ENCODE data around the gene FBXW7. TPM values are rescaled to one million over a fixed set of nuclear protein-coding genes. Genes with fewer than 3 reads are reported as not detected.

Gene FBXW7
- total RNA-seq, 1 experiment from 2014 or later = 38.9 TPM

DNA sequence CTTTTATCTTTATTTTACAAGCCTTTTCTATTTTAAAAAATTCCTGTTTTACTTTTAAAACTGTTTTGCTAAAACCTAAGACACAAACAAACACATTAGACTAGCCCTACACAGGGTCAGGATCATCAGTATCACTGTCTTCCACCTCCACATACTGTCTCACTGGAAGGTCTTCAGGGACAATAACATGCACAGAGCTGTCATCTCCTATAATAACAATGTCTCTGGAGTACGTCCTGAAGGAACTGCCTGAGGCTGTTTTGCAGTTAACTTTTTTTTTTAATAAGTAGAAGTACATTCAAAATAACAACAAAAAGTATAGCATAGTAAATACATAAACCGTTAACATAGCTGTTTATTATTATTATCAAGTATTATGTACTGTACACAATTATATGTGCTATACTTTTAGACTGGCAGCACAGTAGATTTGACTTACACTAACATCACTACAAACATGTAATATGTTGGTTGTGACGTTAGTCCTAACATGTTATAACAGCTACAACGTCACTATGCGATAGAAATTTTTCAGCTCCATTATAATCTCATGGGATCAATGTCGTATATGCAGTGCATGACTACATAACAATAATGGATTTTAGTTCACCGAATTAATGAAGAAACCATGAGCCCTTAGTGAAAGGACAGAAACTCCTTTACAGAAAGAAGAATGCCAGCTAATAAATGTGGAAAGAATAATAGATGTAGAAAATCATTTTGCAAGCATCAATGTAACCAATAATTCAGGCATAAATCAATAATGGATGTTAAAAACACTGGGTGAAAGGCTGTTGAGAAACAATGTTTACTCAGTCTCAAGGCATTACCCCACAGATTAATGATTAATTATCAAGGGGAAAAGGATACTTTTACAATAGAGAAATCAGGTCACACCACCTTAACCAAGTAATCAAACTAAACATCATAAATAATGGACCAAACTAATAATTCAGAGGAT is 49.2 kb downstream of the FBXW7 start:
- in situ Hi-C loops (cut with HindIII; ENCODE audit: low pct_unique_long_range_greater_than_20kb, low sequenced_read_pairs) = no loop called here
- peak; percentile 21 for DNase-seq (ENCODE audit: low read depth)

- in situ Hi-C loops (cut with HindIII; ENCODE audit: low pct_unique_long_range_greater_than_20kb, low sequenced_read_pairs) = no loop called here
- DNase-seq (ENCODE audit: low read depth) = peak; percentile 89
Observed at GRCh38 chr4:152485726-152486276, 50.1 kb downstream of the FBXW7 start.

DNA sequence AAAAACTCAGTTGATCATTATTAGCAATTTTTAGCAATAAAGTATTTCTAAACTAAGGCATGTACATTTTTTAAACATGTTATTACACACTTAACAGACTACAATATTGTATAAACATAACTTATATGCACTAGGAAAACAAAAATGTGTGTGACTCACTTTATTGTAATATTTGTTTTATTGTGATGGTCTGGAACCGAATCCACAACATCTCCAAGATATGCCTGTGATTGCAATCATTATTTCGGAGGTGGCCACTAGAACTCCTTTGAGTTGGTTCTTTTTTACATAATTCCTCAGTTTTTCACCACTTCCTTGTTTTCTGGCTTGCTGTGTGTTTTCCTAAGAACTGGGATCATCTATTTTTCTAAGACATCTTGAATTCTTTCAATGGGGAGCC is 53.7 kb downstream of the FBXW7 start:
- no peak for DNase-seq (ENCODE audit: low read depth)
- in situ Hi-C loops (cut with HindIII; ENCODE audit: low pct_unique_long_range_greater_than_20kb, low sequenced_read_pairs) = no loop called here

DNA sequence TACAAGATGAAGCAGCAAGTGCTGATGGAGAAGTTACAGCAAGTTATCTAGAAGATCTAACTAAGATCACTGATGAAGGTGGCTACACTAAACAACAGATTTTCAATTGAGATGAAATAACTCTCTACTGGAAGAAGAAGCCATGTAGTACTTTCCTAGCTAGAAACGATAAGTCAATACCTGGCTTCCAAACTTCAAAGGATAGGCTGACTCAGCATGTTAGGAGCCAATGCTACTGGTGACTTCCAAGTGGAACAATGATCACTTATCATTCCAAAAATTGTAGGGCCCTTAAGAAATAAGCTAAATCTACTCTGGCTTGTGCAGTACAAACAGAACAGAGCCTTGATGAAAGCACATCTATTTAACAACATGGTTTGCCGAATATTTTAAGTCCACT is 55.0 kb downstream of the FBXW7 start:
- no peak for DNase-seq (ENCODE audit: low read depth)
- in situ Hi-C loops (cut with HindIII; ENCODE audit: low pct_unique_long_range_greater_than_20kb, low sequenced_read_pairs) = no loop called here

- in situ Hi-C loops (cut with HindIII; ENCODE audit: low pct_unique_long_range_greater_than_20kb, low sequenced_read_pairs) = no loop called here
- no peak for DNase-seq (ENCODE audit: low read depth)
Observed at GRCh38 chr4:152480326-152480725, 55.6 kb downstream of the FBXW7 start.

- DNase-seq (ENCODE audit: low read depth) = no peak
- in situ Hi-C loops (cut with HindIII; ENCODE audit: low pct_unique_long_range_greater_than_20kb, low sequenced_read_pairs) = no loop called here
Observed at GRCh38 chr4:152479428-152480026, 56.4 kb downstream of the FBXW7 start.

DNA sequence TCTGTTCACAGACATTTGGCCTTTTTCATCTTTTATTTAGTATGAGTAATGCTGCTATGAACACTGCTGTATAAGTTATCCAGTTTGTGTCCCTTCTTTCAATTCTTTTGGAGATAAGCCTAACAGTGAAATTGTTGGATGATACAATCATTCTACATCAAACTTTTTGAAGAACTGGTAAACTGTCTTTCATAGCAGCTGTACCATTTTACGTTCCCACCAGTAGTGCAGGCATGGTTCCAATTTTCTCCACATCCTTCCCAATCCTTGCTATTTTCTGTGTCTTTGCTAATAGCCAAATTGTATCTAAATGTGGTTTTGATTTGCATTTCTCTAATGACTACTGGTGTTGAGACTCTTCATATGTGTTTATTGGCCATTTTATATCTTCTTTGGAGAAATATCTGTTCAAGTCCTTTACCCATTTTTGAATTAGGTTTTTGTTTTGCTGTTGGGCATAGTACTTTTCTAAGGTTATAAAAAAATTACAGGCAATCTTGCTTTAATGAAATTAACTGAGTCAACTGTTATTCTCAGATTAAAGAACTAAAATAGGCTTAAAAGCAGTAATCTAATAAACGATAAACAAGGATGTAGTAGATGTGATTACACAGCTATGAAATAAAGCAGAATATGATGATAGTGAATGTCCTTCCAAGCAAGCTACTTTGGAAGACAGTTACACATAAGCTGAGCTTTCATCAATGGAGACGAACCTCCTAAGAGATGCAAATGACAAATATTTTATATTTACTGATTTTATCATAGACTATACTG is 57.2 kb downstream of the FBXW7 start:
- DNase-seq (ENCODE audit: low read depth) = no peak
- in situ Hi-C loops (cut with HindIII; ENCODE audit: low pct_unique_long_range_greater_than_20kb, low sequenced_read_pairs) = no loop called here

- in situ Hi-C loops (cut with HindIII; ENCODE audit: low pct_unique_long_range_greater_than_20kb, low sequenced_read_pairs) = no loop called here
- no peak for DNase-seq (ENCODE audit: low read depth)
Observed at GRCh38 chr4:152476796-152477195, 59.1 kb downstream of the FBXW7 start.

- in situ Hi-C loops (cut with HindIII; ENCODE audit: low pct_unique_long_range_greater_than_20kb, low sequenced_read_pairs) = no loop called here
- no peak for DNase-seq (ENCODE audit: low read depth)
Observed at GRCh38 chr4:152471251-152471792, 64.6 kb downstream of the FBXW7 start.

DNA sequence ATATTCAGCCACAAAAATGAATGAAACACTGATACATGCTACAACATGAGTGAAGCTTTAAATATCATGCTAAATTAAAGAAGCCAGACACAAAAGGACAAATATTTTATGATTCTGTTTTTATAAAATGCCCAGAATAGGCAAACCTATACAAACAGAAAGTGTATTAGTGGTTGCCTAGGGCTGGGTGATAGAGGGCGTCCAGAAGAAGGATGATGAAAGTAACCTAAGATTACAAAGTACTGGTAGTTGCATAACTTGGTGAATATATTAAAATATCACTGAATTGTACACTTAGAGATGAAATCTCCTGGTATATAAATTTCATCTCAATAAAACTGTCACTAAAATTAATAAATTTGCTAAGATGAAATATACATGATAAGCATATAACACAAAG is 67.5 kb downstream of the FBXW7 start:
- DNase-seq (ENCODE audit: low read depth) = no peak
- in situ Hi-C loops (cut with HindIII; ENCODE audit: low pct_unique_long_range_greater_than_20kb, low sequenced_read_pairs) = no loop called here

DNA sequence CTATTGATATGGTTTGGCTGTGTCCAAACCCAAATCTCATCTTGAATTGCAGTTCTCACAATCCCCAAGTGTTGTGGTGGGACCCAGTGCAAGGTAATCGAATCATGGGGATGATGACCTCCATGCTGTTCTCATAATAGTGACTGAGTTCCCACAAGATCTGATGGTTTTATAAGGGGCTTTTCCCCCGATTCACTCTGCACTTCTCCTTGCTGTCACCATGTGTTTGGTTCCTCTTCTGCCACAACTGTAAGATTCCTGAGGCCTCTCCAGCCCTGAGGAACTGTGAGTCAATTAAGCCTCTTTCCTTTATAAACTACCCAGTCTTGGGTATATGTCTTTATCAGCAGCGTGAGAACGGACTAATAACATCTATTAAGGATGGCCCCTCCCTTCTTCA is 68.8 kb downstream of the FBXW7 start:
- in situ Hi-C loops (cut with HindIII; ENCODE audit: low pct_unique_long_range_greater_than_20kb, low sequenced_read_pairs) = no loop called here

DNA sequence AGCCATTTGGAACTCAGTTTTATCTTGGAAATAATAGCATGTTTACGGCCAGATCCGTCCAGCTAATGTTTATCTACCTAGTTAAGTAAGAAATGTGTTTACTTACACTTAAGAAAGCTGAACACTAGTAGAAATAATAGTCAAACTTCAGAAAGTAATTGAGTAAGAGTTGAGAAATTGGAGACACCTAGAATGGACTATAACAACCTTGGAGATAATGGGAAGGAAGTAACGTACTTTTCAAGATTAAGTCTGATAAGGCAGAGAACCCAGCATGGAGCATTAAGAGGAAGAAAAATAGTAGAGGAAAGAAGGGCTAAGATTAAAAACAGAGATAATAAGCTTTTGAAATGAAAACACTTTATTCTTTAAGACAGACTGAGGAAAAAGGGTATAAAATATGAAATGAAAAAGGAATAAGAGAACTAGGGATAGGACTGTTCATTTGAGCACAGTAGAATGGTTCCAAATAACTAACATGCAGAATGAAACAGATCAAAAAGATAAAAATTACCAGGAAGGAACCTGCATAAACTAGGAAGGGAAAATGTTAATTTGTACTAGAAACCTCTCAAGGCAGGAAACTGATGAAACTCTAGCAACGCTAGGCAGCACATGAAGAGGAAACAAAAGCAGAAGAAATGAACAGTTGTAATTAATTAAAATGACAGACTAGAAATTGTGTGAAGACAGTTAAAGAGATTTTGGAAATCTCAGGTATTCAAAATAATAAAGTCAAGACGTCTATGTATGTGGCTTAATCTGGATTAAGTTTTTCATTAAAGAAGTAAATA is 71.7 kb downstream of the FBXW7 start:
- DNase-seq (ENCODE audit: low read depth) = no peak
- in situ Hi-C loops (cut with HindIII; ENCODE audit: low pct_unique_long_range_greater_than_20kb, low sequenced_read_pairs) = no loop called here

More for the DNA sequence above, 68.8 kb downstream of the FBXW7 start:
- DNase-seq (ENCODE audit: low read depth) = no peak

- in situ Hi-C loops (cut with HindIII; ENCODE audit: low pct_unique_long_range_greater_than_20kb, low sequenced_read_pairs) = no loop called here
- no peak for DNase-seq (ENCODE audit: low read depth)
Observed at GRCh38 chr4:152463562-152463961, 72.3 kb downstream of the FBXW7 start.

DNA sequence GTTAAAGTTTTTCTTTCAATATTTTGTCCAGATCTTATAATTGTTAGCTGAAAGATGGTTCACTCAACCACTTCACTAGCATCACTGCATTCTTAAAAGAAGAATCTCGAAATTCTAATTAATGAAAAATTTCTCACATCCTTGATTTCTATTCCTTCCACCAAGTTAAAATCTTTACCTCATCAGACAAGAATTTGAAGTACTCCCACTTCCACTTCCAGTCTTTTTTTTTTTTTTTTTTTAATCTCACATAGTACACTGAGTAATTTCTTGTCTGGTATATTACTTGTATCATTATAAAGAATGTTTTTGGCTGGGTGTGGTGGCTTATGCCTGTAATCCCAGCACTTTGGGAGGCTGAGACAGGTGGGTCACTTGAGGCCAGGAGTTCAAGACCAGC is 73.2 kb downstream of the FBXW7 start:
- DNase-seq (ENCODE audit: low read depth) = no peak
- in situ Hi-C loops (cut with HindIII; ENCODE audit: low pct_unique_long_range_greater_than_20kb, low sequenced_read_pairs) = no loop called here

- in situ Hi-C loops (cut with HindIII; ENCODE audit: low pct_unique_long_range_greater_than_20kb, low sequenced_read_pairs) = no loop called here
- no peak for DNase-seq (ENCODE audit: low read depth)
Observed at GRCh38 chr4:152462047-152462446, 73.8 kb downstream of the FBXW7 start.

DNA sequence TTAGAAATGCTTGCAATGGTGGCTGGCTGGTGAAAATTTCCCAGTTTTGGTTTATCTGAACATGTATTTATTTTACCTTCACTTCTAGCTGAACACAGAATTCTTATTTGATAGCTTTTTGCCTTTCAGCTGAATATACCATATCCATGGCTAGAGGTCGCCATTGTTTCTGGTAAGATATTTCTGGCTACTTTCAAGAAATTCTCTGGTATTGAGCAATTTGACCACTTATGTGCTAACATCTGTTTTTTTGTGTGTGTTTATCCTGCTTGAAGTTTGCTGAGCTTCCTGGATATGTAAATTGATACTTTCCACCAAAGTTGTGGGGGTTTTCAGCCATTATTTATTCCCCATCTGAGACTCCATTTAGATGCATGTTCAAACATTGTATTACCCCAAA is 75.4 kb downstream of the FBXW7 start:
- in situ Hi-C loops (cut with HindIII; ENCODE audit: low pct_unique_long_range_greater_than_20kb, low sequenced_read_pairs) = no loop called here
- DNase-seq (ENCODE audit: low read depth) = peak; percentile 21

- DNase-seq (ENCODE audit: low read depth) = no peak
- in situ Hi-C loops (cut with HindIII; ENCODE audit: low pct_unique_long_range_greater_than_20kb, low sequenced_read_pairs) = no loop called here
Observed at GRCh38 chr4:152459326-152459725, 76.6 kb downstream of the FBXW7 start.
